ENCODE measurements around the gene SEPTIN7.

The SEPTIN7 gene

GRCh38 chr7:35792472-35792871, 8.4 kb upstream of the SEPTIN7 start:
- no peak for DNase-seq

GRCh38 chr7:35792873-35793489, 7.9 kb upstream of the SEPTIN7 start:
- no peak for DNase-seq

GRCh38 chr7:35797311-35797710, 3.5 kb upstream of the SEPTIN7 start:
- DNase-seq = no peak

- peak; percentile 83 for DNase-seq
Measured at GRCh38 chr7:35799846-35800717, 775 bp upstream of the SEPTIN7 start.

GRCh38 chr7:35801392-35802101, 690 bp downstream of the SEPTIN7 start:
- peak; percentile 75 for DNase-seq

GRCh38 chr7:35802102-35802466, 1.2 kb downstream of the SEPTIN7 start:
- DNase-seq = no peak

GRCh38 chr7:35802649-35803048, 1.8 kb downstream of the SEPTIN7 start:
- DNase-seq = peak; percentile 25

GRCh38 chr7:35804231-35804970, 3.5 kb downstream of the SEPTIN7 start:
- no peak for DNase-seq

GRCh38 chr7:35805876-35806275, 5.0 kb downstream of the SEPTIN7 start:
- DNase-seq = no peak

GRCh38 chr7:35816514-35816913, 15.7 kb downstream of the SEPTIN7 start:
- no peak for DNase-seq

- no peak for DNase-seq
Measured at GRCh38 chr7:35817181-35817580, 16.3 kb downstream of the SEPTIN7 start.

GRCh38 chr7:35817930-35818329, 17.1 kb downstream of the SEPTIN7 start:
- no peak for DNase-seq

GRCh38 chr7:35818513-35818912, 17.7 kb downstream of the SEPTIN7 start:
- no peak for DNase-seq

GRCh38 chr7:35819310-35819709, 18.5 kb downstream of the SEPTIN7 start:
- no peak for DNase-seq

- DNase-seq = no peak
Measured at GRCh38 chr7:35819954-35820703, 19.3 kb downstream of the SEPTIN7 start.

GRCh38 chr7:35820858-35821257, 20.0 kb downstream of the SEPTIN7 start:
- DNase-seq = no peak

- no peak for DNase-seq
Measured at GRCh38 chr7:35823440-35823839, 22.6 kb downstream of the SEPTIN7 start.

- DNase-seq = no peak
Measured at GRCh38 chr7:35825974-35826373, 25.1 kb downstream of the SEPTIN7 start.

GRCh38 chr7:35826751-35827150, 25.9 kb downstream of the SEPTIN7 start:
- DNase-seq = no peak

GRCh38 chr7:35828817-35829216, 28.0 kb downstream of the SEPTIN7 start:
- no peak for DNase-seq

- DNase-seq = no peak
Measured at GRCh38 chr7:35831208-35831607, 30.4 kb downstream of the SEPTIN7 start.
